ENCODE data around the gene CDCA5. TPM values are rescaled to one million over a fixed set of nuclear protein-coding genes. Genes with fewer than 3 reads are reported as not detected.

The CDCA5 gene
- total RNA-seq, 1 experiment from 2014 or later, result 67.0 TPM

- Histone ChIP-seq H3K9me3 (no peaks in the 10 kb centered on the region), H3K27me3 (replicated peaks; ENCODE audit: control insufficient read depth, insufficient read depth, low read length) (no peaks in the 10 kb centered on the region), H3K4me3 (ENCODE audit: low read depth, low read length) (no peak overlapping the region), H3K36me3 (ENCODE audit: control insufficient read depth, insufficient read depth, low read length) (peaks cover 7% of the 10 kb centered on the region), H3K4me1 (peaks cover 11% of the 10 kb centered on the region; the same call in 1 of the 2 replicates)
- no peaks in the 10 kb centered on the region for H3K9me3 Mint-ChIP-seq (ENCODE audit: unreplicated experiment)
- no peak for DNase-seq
- CTCF ChIA-PET, result no interaction called here
- POLR2A ChIA-PET, result no interaction called here
- no peaks in the 10 kb centered on the region for H3K4me1 Mint-ChIP-seq (ENCODE audit: low read depth, unreplicated experiment)
- BruUV-seq (replicated peaks), result no TSS peak
- TF ChIP-seq CTCF (IDR thresholded peaks at IDR 0.05; ENCODE audit: insufficient read depth in 1 of 2, low read depth in 1 of 2, low read length in 1 of 2, severe bottlenecking in 1 of 2, unreplicated experiment in 1 of 2), result no peak
- H3K36me3 Mint-ChIP-seq (ENCODE audit: insufficient read depth, unreplicated experiment), result peaks cover 30% of the 10 kb centered on the region
- H3K27me3 Mint-ChIP-seq (ENCODE audit: insufficient read depth, unreplicated experiment), result no peaks in the 10 kb centered on the region
- intact Hi-C loops (cut with micrococcal nuclease; ENCODE audit: unreplicated experiment), result loop anchor here (5.0 kb wide), 1 partner anchor 34 kb away; no protein-coding TSS in a partner anchor
- H3K27ac Mint-ChIP-seq (ENCODE audit: unreplicated experiment), result no peak overlapping the region
- H3K4me3 Mint-ChIP-seq (ENCODE audit: unreplicated experiment), result peak overlapping the region; percentile 89
Measured at GRCh38 chr11:65042891-65043290, 40.9 kb downstream of the CDCA5 start.

GRCh38 chr11:65040847-65041622 is 42.8 kb downstream of the CDCA5 start, which contains the start of gene SAC3D1:
SAC3D1 (plus strand) TSS chr11:65041210; CDS start chr11:65041293, 83 bp downstream.
- Mint-ChIP-seq H3K27me3 (ENCODE audit: insufficient read depth, unreplicated experiment) (no peaks in the 10 kb centered on the region), H3K4me1 (ENCODE audit: low read depth, unreplicated experiment) (no peaks in the 10 kb centered on the region), H3K36me3 (ENCODE audit: insufficient read depth, unreplicated experiment) (peaks cover 24% of the 10 kb centered on the region), H3K27ac (ENCODE audit: unreplicated experiment) (peak within 1 kb of the TSS; percentile 83), H3K9me3 (ENCODE audit: unreplicated experiment) (no peaks in the 10 kb centered on the region), H3K4me3 (ENCODE audit: unreplicated experiment) (peak within 1 kb of the TSS; percentile 89)
- intact Hi-C loops (cut with micrococcal nuclease; ENCODE audit: unreplicated experiment), result loop anchor here (1.0 to 5.0 kb wide), 3 partner anchors 14 to 36 kb away; partner anchors contain the start of gene SNX15
- no peaks in the 10 kb centered on the region for H3K9me3 ChIP-seq
- H3K36me3 ChIP-seq (ENCODE audit: control insufficient read depth, insufficient read depth, low read length), result peaks cover 7% of the 10 kb centered on the region
- ChIA-PET POLR2A (interaction anchor here (0.5 to 1.4 kb wide), 3 partner anchors 22 to 735 kb away, joined by 3 to 4 read pairs (median 4); partner anchors contain the start of genes ESRRA, PRDX5 and TRMT112), CTCF (interaction anchor here (0.6 to 1.8 kb wide), 12 partner anchors 13 to 375 kb away, joined by 3 to 9 read pairs (median 4); partner anchors contain the start of genes ARL2, CAPN1, CDC42BPG and SNX15)
- H3K27me3 ChIP-seq (replicated peaks; ENCODE audit: control insufficient read depth, insufficient read depth, low read length), result no peaks in the 10 kb centered on the region
- peaks cover 11% of the 10 kb centered on the region; the same call in 1 of the 2 replicates for H3K4me1 ChIP-seq
- H3K4me3 ChIP-seq (ENCODE audit: low read depth, low read length), result peak within 1 kb of the TSS; percentile 89
- no TSS peak for BruUV-seq (replicated peaks)
- peak; percentile 97 to 98 for DNase-seq
- no peak for TF ChIP-seq CTCF (IDR thresholded peaks at IDR 0.05; ENCODE audit: insufficient read depth in 1 of 2, low read depth in 1 of 2, low read length in 1 of 2, severe bottlenecking in 1 of 2, unreplicated experiment in 1 of 2)

- POLR2A ChIA-PET, result interaction anchor here (0.6 to 1.4 kb wide), 2 partner anchors 22 to 723 kb away, joined by 3 to 4 read pairs; partner anchors contain the start of genes PRDX5 and TRMT112
- TF ChIP-seq CTCF (IDR thresholded peaks at IDR 0.05; ENCODE audit: insufficient read depth in 1 of 2, low read depth in 1 of 2, low read length in 1 of 2, severe bottlenecking in 1 of 2, unreplicated experiment in 1 of 2), result no peak
- no peaks in the 10 kb centered on the region for H3K27me3 ChIP-seq (replicated peaks; ENCODE audit: control insufficient read depth, insufficient read depth, low read length)
- Mint-ChIP-seq H3K27me3 (ENCODE audit: insufficient read depth, unreplicated experiment) (no peaks in the 10 kb centered on the region), H3K4me3 (ENCODE audit: unreplicated experiment) (peak overlapping the region; percentile 89), H3K27ac (ENCODE audit: unreplicated experiment) (peak overlapping the region; percentile 83), H3K36me3 (ENCODE audit: insufficient read depth, unreplicated experiment) (peaks cover 24% of the 10 kb centered on the region), H3K9me3 (ENCODE audit: unreplicated experiment) (no peaks in the 10 kb centered on the region), H3K4me1 (ENCODE audit: low read depth, unreplicated experiment) (no peaks in the 10 kb centered on the region)
- CTCF ChIA-PET, result interaction anchor here (0.6 to 1.8 kb wide), 9 partner anchors 12 to 279 kb away, joined by 3 to 9 read pairs (median 4); partner anchors contain the start of genes ARL2, CAPN1, CDC42BPG and SNX15
- H3K36me3 ChIP-seq (ENCODE audit: control insufficient read depth, insufficient read depth, low read length), result peaks cover 5% of the 10 kb centered on the region
- intact Hi-C loops (cut with micrococcal nuclease; ENCODE audit: unreplicated experiment), result loop anchor here (1.0 to 5.0 kb wide), 3 partner anchors 13 to 37 kb away; partner anchors contain the start of gene SNX15
- peaks cover 11% of the 10 kb centered on the region; the same call in 1 of the 2 replicates for H3K4me1 ChIP-seq
- H3K4me3 ChIP-seq (ENCODE audit: low read depth, low read length), result peak overlapping the region; percentile 89
- no peaks in the 10 kb centered on the region for H3K9me3 ChIP-seq
- DNase-seq, result no peak
- TSS peak; percentile 38 for BruUV-seq (replicated peaks)
Measured at GRCh38 chr11:65040520-65040846, 43.4 kb downstream of the CDCA5 start.
